HepG2 (cell line): ENCODE measurements around the gene LAMA1. TPM values are rescaled to one million over a fixed set of nuclear protein-coding genes. Genes with fewer than 3 reads are reported as not detected.
A peak's percentile ranks its signal among the peaks of the same experiment; 100 is the strongest.

Experiments used
- ATAC-seq: fragments of 200-7000 bp; cut with Tn5 transposase; 3 replicates; pipeline ENCODE4 v1.9.1; 2020; ENCODE audit warnings: mild to moderate bottlenecking, moderate library complexity
- BruUV-seq: library from RNA; stranded (reverse); fragments of 400-500 nt; replicated peaks from 2 replicates; lab custom pipeline; 2021; lab: Mats Ljungman, UMichigan
- CTCF ChIA-PET: fragments of 300-600 bp; formaldehyde crosslinking; extraction: SDS; loops from one replicate; lab custom pipeline; 2021; ENCODE audit warnings: low total read pairs, inconsistent platforms, low intra/inter-chr PET ratio; lab: Yijun Ruan, JAX
- POLR2A ChIA-PET: fragments of 350-600 bp; sonication (Branson Sonifier 250); formaldehyde crosslinking; loops from one replicate; lab custom pipeline; 2020; ENCODE audit warnings: antibody characterized with exemption, inconsistent platforms; lab: Yijun Ruan, JAX
- DNase-seq: peaks from one replicate; pipeline ENCODE4 v3.0.0-alpha.2; 2015; ENCODE audit warnings: low spot score
- FAIRE-seq: peaks from 3 replicates; lab custom pipeline; 2011; peaks lifted over from hg19 to GRCh38; lab: Jason Lieb, UNC
- H2AFZ ChIP-seq: one replicate; pipeline ENCODE4 v1.6.1; 2011; ENCODE audit warnings: low read length, inconsistent platforms
- H3K27ac ChIP-seq: fragments of 300-600 bp; 3 replicates; pipeline ENCODE4 v1.8.0; 2011; ENCODE audit warnings: mixed run types, mild to moderate bottlenecking, mixed read lengths, low read length, inconsistent platforms; ENCODE audit not compliant: insufficient read depth; ENCODE audit errors: extremely low read length
- H3K27me3 ChIP-seq, 2 experiments: fragments of 200-600 bp in 1 of 2; 2 replicates in 1 of 2; 3 replicates in 1 of 2; pipeline versions ENCODE4 v1.6.0 to v1.8.0; 2011; ENCODE audit warnings: low read length in 2 of 2, mild to moderate bottlenecking in 2 of 2, moderate library complexity in 2 of 2, inconsistent platforms in 1 of 2; ENCODE audit not compliant: insufficient read depth in 2 of 2, control insufficient read depth in 1 of 2
- H3K36me3 ChIP-seq, 2 experiments: fragments of 200-600 bp in 1 of 2; replicated peaks in 1 of 2; 2 replicates in 1 of 2; 3 replicates in 1 of 2; pipeline versions ENCODE4 v1.5.1 to v1.8.0; 2011; ENCODE audit warnings: low read length in 2 of 2, inconsistent platforms in 1 of 2; ENCODE audit not compliant: insufficient read depth in 2 of 2, control insufficient read depth in 1 of 2
- H3K4me1 ChIP-seq: 2 replicates; pipeline ENCODE4 v1.5.1; 2012; ENCODE audit warnings: low read length, inconsistent platforms; ENCODE audit not compliant: insufficient read depth
- H3K4me2 ChIP-seq: 2 replicates; pipeline ENCODE4 v1.6.0; 2011; ENCODE audit warnings: low read depth, low read length, inconsistent platforms
- H3K4me3 ChIP-seq, 3 experiments: fragments of 200-600 bp in 1 of 3; sonication (generic), shearing (Covaris generic) in 1 of 3; replicated peaks in 1 of 3; 2 replicates each; pipeline ENCODE4 v1.5.1; 2011 to 2016; ENCODE audit warnings: low read length in 3 of 3, inconsistent platforms in 2 of 3, low read depth in 2 of 3, mild to moderate bottlenecking in 2 of 3, control low read depth in 1 of 3, mixed read lengths in 1 of 3; ENCODE audit not compliant: insufficient read depth in 1 of 3
- H3K79me2 ChIP-seq: one replicate; pipeline ENCODE4 v1.6.1; 2011; ENCODE audit warnings: low read length, inconsistent platforms; ENCODE audit not compliant: insufficient read depth
- H3K9ac ChIP-seq: 2 replicates; pipeline ENCODE4 v1.6.0; 2011; ENCODE audit warnings: mild to moderate bottlenecking, low read depth, low read length, inconsistent platforms; ENCODE audit not compliant: insufficient read depth
- H3K9me3 ChIP-seq: 2 replicates; pipeline ENCODE4 v1.5.1; 2012; ENCODE audit warnings: mild to moderate bottlenecking, low read length
- H4K20me1 ChIP-seq: 2 replicates; pipeline ENCODE4 v1.6.0; 2011; ENCODE audit warnings: inconsistent platforms, mild to moderate bottlenecking, low read length, moderate library complexity; ENCODE audit not compliant: insufficient read depth
- BHLHE40 ChIP-seq: IDR thresholded peaks from 2 replicates; pipeline ENCODE4 v1.6.1; 2011; ENCODE audit warnings: low read length, improper control_type of control experiment
- HHEX ChIP-seq: IDR thresholded peaks from 2 replicates; pipeline ENCODE4 v1.6.1; 2016; ENCODE audit warnings: control low read depth
- RBM39 ChIP-seq: fragments of 200-400 bp; formaldehyde crosslinking; IDR thresholded peaks from one replicate; pipeline ENCODE4 v1.6.1; 2018; ENCODE audit warnings: antibody characterized with exemption, mild to moderate bottlenecking, low read depth, low read length; ENCODE audit not compliant: poor library complexity, severe bottlenecking
- SNAPC4 ChIP-seq: sonication (generic); formaldehyde crosslinking; IDR thresholded peaks from 2 replicates; pipeline ENCODE4 v1.4.0; 2020; ENCODE audit warnings: mild to moderate bottlenecking, missing genetic modification reagents
- TRIM24 ChIP-seq: sonication (generic); formaldehyde crosslinking; IDR thresholded peaks from 2 replicates; pipeline ENCODE4 v1.8.0; 2022; ENCODE audit warnings: mild to moderate bottlenecking, missing genetic modification reagents
- USF2 ChIP-seq, 2 experiments: sonication (generic) in 1 of 2; formaldehyde crosslinking in 1 of 2; IDR thresholded peaks; 2 replicates each; pipeline versions ENCODE4 v1.5.1 to v1.6.1; 2011 to 2020; ENCODE audit warnings: borderline replicate concordance in 1 of 2, low read depth in 1 of 2, low read length in 1 of 2, mild to moderate bottlenecking in 1 of 2, missing genetic modification reagents in 1 of 2, moderate library complexity in 1 of 2
- ZBTB42 ChIP-seq: sonication (generic); formaldehyde crosslinking; IDR thresholded peaks from 2 replicates; pipeline ENCODE4 v1.5.0; 2020; ENCODE audit warnings: mild to moderate bottlenecking, missing genetic modification reagents
- ZNF496 ChIP-seq: sonication (generic); formaldehyde crosslinking; IDR thresholded peaks from 2 replicates; pipeline ENCODE4 v1.8.1; 2023; ENCODE audit warnings: mild to moderate bottlenecking, moderate library complexity, missing genetic modification reagents; ENCODE audit not compliant: insufficient replicate concordance
- ZNF577 ChIP-seq: sonication (generic); formaldehyde crosslinking; IDR thresholded peaks from 2 replicates; pipeline ENCODE4 v1.4.0; 2020; ENCODE audit warnings: mild to moderate bottlenecking, low read depth, missing genetic modification reagents, borderline replicate concordance
- ZNF652 ChIP-seq: IDR thresholded peaks from 2 replicates; pipeline ENCODE4 v1.6.1; 2016; ENCODE audit warnings: low read depth, borderline replicate concordance
- WGBS: methylation state at CpG from one replicate; pipeline ENCODE4 v1.1.6; 2017; ENCODE audit warnings: low lambda C conversion rate; 5-methylcytosine and 5-hydroxymethylcytosine counted together
- in situ Hi-C: cut with HindIII; loops from 2 replicates; pipeline ENCODE4 v1.10.0; 2017; ENCODE audit warnings: low pct_unique_long_range_greater_than_20kb; ENCODE audit not compliant: extremely low pct_ligation_motif_present
- intact Hi-C: fragments of 100-400 bp; cut with micrococcal nuclease; formaldehyde crosslinking; loops from one replicate; pipeline ENCODE4 v1.10.0; 2022; ENCODE audit not compliant: unreplicated experiment
- polyA plus RNA-seq, 8 experiments: library from polyadenylated mRNA; depleted of rRNA in 3 of 8; stranded (reverse) in 7 of 8; unstranded in 1 of 8; fragments of >200 nt; fragmentation: Illumina TruSeq in 4 of 8; extraction: Trizol in 4 of 8; gene quantifications; 2 replicates each; pipeline versions ENCODE4 v1.2.1 to v1.2.3, GENCODE V29; 2011 to 2016; ENCODE audit warnings: low read depth in 4 of 8, missing spikeins in 1 of 8, mixed read lengths in 1 of 8; ENCODE audit not compliant: insufficient read depth in 1 of 8
- total RNA-seq, 5 experiments: library from RNA; depleted of rRNA; stranded (reverse); fragments of >200 nt; fragmentation: Illumina TruSeq; extraction: Trizol; gene quantifications; 2 replicates each; pipeline ENCODE4 v1.2.3, GENCODE V29; 2016; ENCODE audit warnings: low read depth in 1 of 5

Gene LAMA1
- total and polyA plus RNA-seq, 2 of the 13 experiments (the other 11 are each of a cell fraction or from before 2014, with no cell fraction given): 0.05 to 0.44 TPM

- H3K27ac ChIP-seq: no peak overlapping the region
- no peaks in the 10 kb centered on the region for H3K9me3 ChIP-seq
- H3K4me3 ChIP-seq: no peak overlapping the region
- TF ChIP-seq ZNF577 (CRISPR knock-in tag) (no peak), ZNF496 (CRISPR knock-in tag) (no peak), TRIM24 (no peak), USF2 (IDR thresholded peaks at IDR 0.05; ENCODE audit: low read depth, low read length) (no peak), USF2 (CRISPR knock-in tag; IDR thresholded peaks at IDR 0.05; ENCODE audit: borderline replicate concordance) (no peak)
- intact Hi-C loops (no loop called here), in situ Hi-C loops (loop anchor here (25.0 kb wide), 1 partner anchor 115 kb away; no protein-coding TSS in a partner anchor)
- H3K79me2 ChIP-seq: no peaks in the 10 kb centered on the region
- no TSS peak for BruUV-seq
- no peak overlapping the region for H2AFZ ChIP-seq
- H3K4me1 ChIP-seq: no peaks in the 10 kb centered on the region
- 0% methylated on average over 1 of the region's 1 CpG for WGBS
- H3K4me2 ChIP-seq: no peak overlapping the region
- H3K27me3 ChIP-seq: 0 out of 5 replicates have a peak, but pooled peaks cover 0 to 1% of the 10 kb centered on the region in 2 experiments
- no peak for DNase-seq
- no peaks in the 10 kb centered on the region for H3K36me3 ChIP-seq
- H4K20me1 ChIP-seq: no peaks in the 10 kb centered on the region; the same call in 1 of the 2 replicates
- CTCF ChIA-PET: no interaction called here
- ATAC-seq: no peak
- POLR2A ChIA-PET: no interaction called here
- no peak overlapping the region for H3K9ac ChIP-seq
- no peak for FAIRE-seq
Measured at GRCh38 chr18:7047336-7047735, 70.3 kb downstream of the LAMA1 start.

GRCh38 chr18:7038330-7038851, 79.2 kb downstream of the LAMA1 start:
- H3K4me1 ChIP-seq: peaks cover 12% of the 10 kb centered on the region
- no peak overlapping the region for H3K27ac ChIP-seq
- no peak overlapping the region for H3K9ac ChIP-seq
- TF ChIP-seq BHLHE40: peak; percentile 36; the same call in 1 of the 2 replicates
- TF ChIP-seq HHEX: no peak
- TF ChIP-seq SNAPC4 (CRISPR knock-in tag): no peak
- no peak for TF ChIP-seq RBM39
- TF ChIP-seq ZBTB42 (CRISPR knock-in tag): no peak
- no peak for TF ChIP-seq ZNF652

More at GRCh38 chr18:7038330-7038851, 79.2 kb downstream of the LAMA1 start:
- DNase-seq: peak; percentile 27
- ChIA-PET CTCF (no interaction called here), POLR2A (no interaction called here)
- intact Hi-C loops: no loop called here
- WGBS: 63% methylated on average over 16 of the region's 20 CpGs
- H3K4me3 ChIP-seq: no peak overlapping the region
- H2AFZ ChIP-seq: no peak overlapping the region
- no peaks in the 10 kb centered on the region for H3K79me2 ChIP-seq
- H3K27me3 ChIP-seq: peaks cover 0 to 3% of the 10 kb centered on the region in 2 experiments; a peak in 1 of 5 replicates
- peak; percentile 89 for ATAC-seq
- in situ Hi-C loops: loop anchor here (25.0 kb wide), 1 partner anchor 124 kb away; no protein-coding TSS in a partner anchor
- H3K36me3 ChIP-seq: no peaks in the 10 kb centered on the region
- H4K20me1 ChIP-seq: no peaks in the 10 kb centered on the region; the same call in 1 of the 2 replicates
- no TSS peak for BruUV-seq
- FAIRE-seq: no peak
- no peak overlapping the region for H3K4me2 ChIP-seq
- no peaks in the 10 kb centered on the region for H3K9me3 ChIP-seq
